A673 (cell line): Measurements from ENCODE around the gene DIRAS1. TPM values are rescaled to one million over a fixed set of nuclear protein-coding genes. Genes with fewer than 3 reads are reported as not detected.

Source experiments
- BruUV-seq: library from RNA; stranded (reverse); fragments of 400-500 nt; replicated peaks from 2 replicates; lab custom pipeline; 2021; lab: Mats Ljungman, UMichigan
- CTCF ChIA-PET: fragments of 300-600 bp; sonication (Branson Sonifier 250); formaldehyde crosslinking; loops from one replicate; lab custom pipeline; 2022; ENCODE audit warnings: antibody characterized with exemption; lab: Charles Lee
- POLR2A ChIA-PET: fragments of 300-600 bp; sonication (Branson Sonifier 250); formaldehyde crosslinking; loops from one replicate; lab custom pipeline; 2022; ENCODE audit warnings: antibody characterized with exemption; ENCODE audit not compliant: low non-redundant PET; lab: Charles Lee
- DNase-seq: peaks from one replicate; pipeline ENCODE4 v3.0.0-alpha.2; 2015; ENCODE audit warnings: low spot score
- H3K27ac ChIP-seq: fragments of 200-600 bp; sonication (generic); 2 replicates; pipeline ENCODE4 v1.5.1; 2016; ENCODE audit warnings: mixed run types, low read depth, mild to moderate bottlenecking, mixed read lengths, antibody characterized with exemption, low read length; ENCODE audit not compliant: poor library complexity, severe bottlenecking
- H3K27me3 ChIP-seq: fragments of 200-600 bp; sonication (generic); replicated peaks from 2 replicates; pipeline ENCODE4 v1.6.1; 2017; ENCODE audit warnings: mixed run types, low read depth, mild to moderate bottlenecking, mixed read lengths, antibody characterized with exemption, low read length; ENCODE audit not compliant: insufficient read depth, poor library complexity
- H3K36me3 ChIP-seq: fragments of 200-600 bp; sonication (generic); 2 replicates; pipeline ENCODE4 v1.6.1; 2016; ENCODE audit warnings: mixed run types, mild to moderate bottlenecking, mixed read lengths, antibody characterized with exemption, low read length; ENCODE audit not compliant: insufficient read depth, poor library complexity, severe bottlenecking
- H3K4me1 ChIP-seq: fragments of 200-600 bp; sonication (generic); 2 replicates; pipeline ENCODE4 v1.6.1; 2017; ENCODE audit warnings: mixed run types, mild to moderate bottlenecking, mixed read lengths, antibody characterized with exemption, low read length; ENCODE audit not compliant: insufficient read depth, poor library complexity, severe bottlenecking
- H3K4me3 ChIP-seq: fragments of 200-600 bp; sonication (generic); 2 replicates; pipeline ENCODE4 v1.5.1; 2016; ENCODE audit warnings: low read depth, mixed run types, mild to moderate bottlenecking, mixed read lengths, low read length; ENCODE audit not compliant: poor library complexity, severe bottlenecking
- H3K9me3 ChIP-seq: fragments of 200-600 bp; sonication (generic); 2 replicates; pipeline ENCODE4 v1.6.1; 2016; ENCODE audit warnings: mixed run types, low read depth, mild to moderate bottlenecking, mixed read lengths, antibody characterized with exemption, low read length; ENCODE audit not compliant: poor library complexity, severe bottlenecking
- CTCF ChIP-seq: fragments of 300-800, 200-600 bp; sonication (generic); conservative IDR thresholded peaks from 2 replicates; pipeline ENCODE4 v1.5.1; 2017; ENCODE audit warnings: low read depth, mild to moderate bottlenecking, antibody characterized with exemption, low read length, moderate library complexity, mixed read lengths
- EZH2 ChIP-seq: fragments of 200-600 bp; sonication (generic); IDR thresholded peaks from 2 replicates; pipeline ENCODE4 v1.6.1; 2017; ENCODE audit warnings: borderline replicate concordance, low read depth, mild to moderate bottlenecking, mixed read lengths, antibody characterized with exemption, low read length; ENCODE audit not compliant: poor library complexity, severe bottlenecking
- intact Hi-C: fragments of 100-400 bp; cut with micrococcal nuclease; formaldehyde crosslinking; loops from one replicate; pipeline ENCODE4 v1.10.0; 2022; ENCODE audit not compliant: unreplicated experiment
- total RNA-seq: library from RNA; stranded (reverse); gene quantifications from 2 replicates; pipeline ENCODE4 v1.2.3, GENCODE V29; 2021

DIRAS1 gene
- total RNA-seq, 1 experiment from 2014 or later: 36.8 TPM

GRCh38 chr19:2768365-2769132 is 47.4 kb upstream of the DIRAS1 start:
- no peak for DNase-seq
- intact Hi-C loops: no loop called here
- Histone ChIP-seq H3K27me3 (no peaks in the 10 kb centered on the region), H3K27ac (no peak overlapping the region), H3K4me3 (no peak overlapping the region), H3K36me3 (peaks cover 32% of the 10 kb centered on the region), H3K9me3 (no peaks in the 10 kb centered on the region), H3K4me1 (no peaks in the 10 kb centered on the region)
- no peak for TF ChIP-seq CTCF
- no peak for TF ChIP-seq EZH2
- ChIA-PET POLR2A (no interaction called here), CTCF (no interaction called here)
- no TSS peak for BruUV-seq

- Histone ChIP-seq H3K9me3 (no peaks in the 10 kb centered on the region), H3K4me1 (no peaks in the 10 kb centered on the region), H3K36me3 (peaks cover 33% of the 10 kb centered on the region), H3K4me3 (no peak overlapping the region), H3K27me3 (no peaks in the 10 kb centered on the region), H3K27ac (no peak overlapping the region)
- no peak for DNase-seq
- ChIA-PET CTCF (no interaction called here), POLR2A (no interaction called here)
- no TSS peak for BruUV-seq
- intact Hi-C loops: no loop called here
- no peak for TF ChIP-seq CTCF
- no peak for TF ChIP-seq EZH2
These were observed 46.5 kb upstream of the DIRAS1 start for GRCh38 chr19:2767688-2768087.

DNA sequence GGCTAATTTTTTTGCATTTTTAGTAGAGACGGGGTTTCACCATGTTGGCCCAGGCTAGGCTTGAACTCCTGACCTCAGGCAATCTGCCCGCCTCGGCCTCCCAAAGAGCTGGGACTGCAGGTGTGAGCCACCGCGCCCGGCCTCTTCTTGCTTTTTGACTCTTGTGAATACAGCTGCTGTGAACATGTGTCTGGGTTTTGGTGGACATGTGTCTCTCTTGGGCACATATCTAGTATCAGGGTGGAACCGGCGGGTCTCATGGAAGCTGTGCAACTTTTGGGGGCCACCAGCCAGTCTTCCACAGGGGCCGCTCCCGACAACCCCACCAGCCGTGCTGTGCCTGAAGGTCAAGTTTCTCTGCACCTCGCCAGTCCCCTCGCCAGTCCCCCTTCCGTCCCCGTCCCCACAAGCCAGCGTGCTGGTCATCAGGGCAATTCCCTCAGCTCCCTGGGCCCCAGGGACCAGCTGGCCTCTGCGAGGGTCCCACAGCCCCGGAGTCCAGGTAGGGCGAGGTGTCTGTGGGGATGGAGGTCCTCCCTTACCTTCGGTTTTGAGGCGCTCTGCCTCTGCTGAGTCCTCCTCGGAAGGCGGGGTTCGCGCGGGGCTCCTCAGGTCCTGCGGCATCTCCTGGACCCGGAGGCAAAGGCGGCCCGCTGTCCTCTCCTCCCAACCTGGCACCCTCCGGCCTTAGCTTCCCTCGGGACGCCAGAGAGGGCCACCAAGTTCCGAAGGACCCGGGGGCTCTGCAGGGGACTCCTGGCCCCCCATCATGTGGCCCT is 45.6 kb upstream of the DIRAS1 start:
- ChIA-PET POLR2A (no interaction called here), CTCF (no interaction called here)
- no TSS peak for BruUV-seq

More for the DNA sequence above, 45.6 kb upstream of the DIRAS1 start:
- Histone ChIP-seq H3K27ac (no peak overlapping the region), H3K27me3 (no peaks in the 10 kb centered on the region), H3K4me3 (no peak overlapping the region), H3K9me3 (no peaks in the 10 kb centered on the region), H3K36me3 (peaks cover 42% of the 10 kb centered on the region), H3K4me1 (no peaks in the 10 kb centered on the region)
- intact Hi-C loops: no loop called here
- no peak for TF ChIP-seq EZH2
- no peak for TF ChIP-seq CTCF
- DNase-seq: no peak
